Ishikawa (cell line): ENCODE results near the gene CASD1.

Source experiments
- CEBPB ChIP-seq: IDR thresholded peaks from 2 replicates; pipeline ENCODE4 v1.6.1; 2012
- FOXM1 ChIP-seq: IDR thresholded peaks from 2 replicates; pipeline ENCODE4 v1.6.1; 2012; ENCODE audit warnings: low read depth, borderline replicate concordance
- NFIC ChIP-seq: IDR thresholded peaks from 2 replicates; pipeline ENCODE4 v1.6.1; 2012
- RAD21 ChIP-seq: IDR thresholded peaks from 2 replicates; pipeline ENCODE4 v1.6.1; 2012; ENCODE audit warnings: low read depth
- TAF1 ChIP-seq: IDR thresholded peaks from 2 replicates; pipeline ENCODE4 v1.6.1; 2012; ENCODE audit warnings: low read depth, mild to moderate bottlenecking
- TEAD4 ChIP-seq: IDR thresholded peaks from 2 replicates; pipeline ENCODE4 v1.6.1; 2012
- YY1 ChIP-seq: IDR thresholded peaks from 2 replicates; pipeline ENCODE4 v1.6.1; 2012; ENCODE audit warnings: low read depth
- ZBTB7A ChIP-seq: IDR thresholded peaks from 2 replicates; pipeline ENCODE4 v1.6.1; 2012; ENCODE audit warnings: low read depth
- TF ChIP-seq, protein P1 (sequence below): IDR thresholded peaks from 2 replicates; pipeline ENCODE4 v1.6.1; 2012; ENCODE audit warnings: low read depth, mild to moderate bottlenecking
- TF ChIP-seq, protein P2 (sequence below): IDR thresholded peaks from 2 replicates; pipeline ENCODE4 v1.6.1; 2012
- TF ChIP-seq, protein P3 (sequence below): IDR thresholded peaks from 2 replicates; pipeline ENCODE4 v1.6.1; 2012

DNA sequence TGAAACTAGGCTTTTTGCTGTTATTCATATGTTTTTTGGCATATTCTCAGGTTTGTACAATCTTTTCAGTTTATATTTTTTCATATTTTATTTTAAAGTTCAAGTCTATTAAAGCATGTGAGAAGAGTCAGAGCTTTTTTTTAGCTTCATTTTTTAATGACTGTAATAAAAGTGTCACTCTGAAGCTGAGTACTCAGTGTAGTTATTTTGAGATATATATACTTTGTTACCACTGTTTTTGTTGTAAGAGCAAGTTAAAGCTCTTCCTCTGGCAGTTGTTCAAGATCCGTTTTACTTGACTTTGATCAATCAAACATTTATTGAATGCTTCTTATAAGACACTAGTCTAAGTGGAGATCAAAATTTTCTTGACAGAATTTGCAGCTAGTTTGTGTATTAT is 37.5 kb downstream of the CASD1 start:
- TF ChIP-seq, protein P1, sequence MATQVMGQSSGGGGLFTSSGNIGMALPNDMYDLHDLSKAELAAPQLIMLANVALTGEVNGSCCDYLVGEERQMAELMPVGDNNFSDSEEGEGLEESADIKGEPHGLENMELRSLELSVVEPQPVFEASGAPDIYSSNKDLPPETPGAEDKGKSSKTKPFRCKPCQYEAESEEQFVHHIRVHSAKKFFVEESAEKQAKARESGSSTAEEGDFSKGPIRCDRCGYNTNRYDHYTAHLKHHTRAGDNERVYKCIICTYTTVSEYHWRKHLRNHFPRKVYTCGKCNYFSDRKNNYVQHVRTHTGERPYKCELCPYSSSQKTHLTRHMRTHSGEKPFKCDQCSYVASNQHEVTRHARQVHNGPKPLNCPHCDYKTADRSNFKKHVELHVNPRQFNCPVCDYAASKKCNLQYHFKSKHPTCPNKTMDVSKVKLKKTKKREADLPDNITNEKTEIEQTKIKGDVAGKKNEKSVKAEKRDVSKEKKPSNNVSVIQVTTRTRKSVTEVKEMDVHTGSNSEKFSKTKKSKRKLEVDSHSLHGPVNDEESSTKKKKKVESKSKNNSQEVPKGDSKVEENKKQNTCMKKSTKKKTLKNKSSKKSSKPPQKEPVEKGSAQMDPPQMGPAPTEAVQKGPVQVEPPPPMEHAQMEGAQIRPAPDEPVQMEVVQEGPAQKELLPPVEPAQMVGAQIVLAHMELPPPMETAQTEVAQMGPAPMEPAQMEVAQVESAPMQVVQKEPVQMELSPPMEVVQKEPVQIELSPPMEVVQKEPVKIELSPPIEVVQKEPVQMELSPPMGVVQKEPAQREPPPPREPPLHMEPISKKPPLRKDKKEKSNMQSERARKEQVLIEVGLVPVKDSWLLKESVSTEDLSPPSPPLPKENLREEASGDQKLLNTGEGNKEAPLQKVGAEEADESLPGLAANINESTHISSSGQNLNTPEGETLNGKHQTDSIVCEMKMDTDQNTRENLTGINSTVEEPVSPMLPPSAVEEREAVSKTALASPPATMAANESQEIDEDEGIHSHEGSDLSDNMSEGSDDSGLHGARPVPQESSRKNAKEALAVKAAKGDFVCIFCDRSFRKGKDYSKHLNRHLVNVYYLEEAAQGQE = no peak
- no peak for TF ChIP-seq CEBPB
- no peak for TF ChIP-seq ZBTB7A
- no peak for TF ChIP-seq RAD21
- TF ChIP-seq YY1 = no peak
- TF ChIP-seq TAF1 = no peak
- no peak for TF ChIP-seq TEAD4
- TF ChIP-seq NFIC = no peak
- TF ChIP-seq, protein P2, sequence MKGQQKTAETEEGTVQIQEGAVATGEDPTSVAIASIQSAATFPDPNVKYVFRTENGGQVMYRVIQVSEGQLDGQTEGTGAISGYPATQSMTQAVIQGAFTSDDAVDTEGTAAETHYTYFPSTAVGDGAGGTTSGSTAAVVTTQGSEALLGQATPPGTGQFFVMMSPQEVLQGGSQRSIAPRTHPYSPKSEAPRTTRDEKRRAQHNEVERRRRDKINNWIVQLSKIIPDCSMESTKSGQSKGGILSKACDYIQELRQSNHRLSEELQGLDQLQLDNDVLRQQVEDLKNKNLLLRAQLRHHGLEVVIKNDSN = no peak
- TF ChIP-seq, protein P3, sequence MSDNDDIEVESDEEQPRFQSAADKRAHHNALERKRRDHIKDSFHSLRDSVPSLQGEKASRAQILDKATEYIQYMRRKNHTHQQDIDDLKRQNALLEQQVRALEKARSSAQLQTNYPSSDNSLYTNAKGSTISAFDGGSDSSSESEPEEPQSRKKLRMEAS = no peak
- no peak for TF ChIP-seq FOXM1
